HG02759 (cell line): ENCODE results near the gene MYL7.
A peak's percentile ranks its signal among the peaks of the same experiment; 100 is the strongest.

Source experiments
- ATAC-seq: cut with Tn5 transposase; IDR thresholded peaks from one replicate; pipeline ENCODE4 v1.9.1; 2021; ENCODE audit warnings: mild to moderate bottlenecking, moderate library complexity; ENCODE audit not compliant: unreplicated experiment

MYL7 gene

DNA sequence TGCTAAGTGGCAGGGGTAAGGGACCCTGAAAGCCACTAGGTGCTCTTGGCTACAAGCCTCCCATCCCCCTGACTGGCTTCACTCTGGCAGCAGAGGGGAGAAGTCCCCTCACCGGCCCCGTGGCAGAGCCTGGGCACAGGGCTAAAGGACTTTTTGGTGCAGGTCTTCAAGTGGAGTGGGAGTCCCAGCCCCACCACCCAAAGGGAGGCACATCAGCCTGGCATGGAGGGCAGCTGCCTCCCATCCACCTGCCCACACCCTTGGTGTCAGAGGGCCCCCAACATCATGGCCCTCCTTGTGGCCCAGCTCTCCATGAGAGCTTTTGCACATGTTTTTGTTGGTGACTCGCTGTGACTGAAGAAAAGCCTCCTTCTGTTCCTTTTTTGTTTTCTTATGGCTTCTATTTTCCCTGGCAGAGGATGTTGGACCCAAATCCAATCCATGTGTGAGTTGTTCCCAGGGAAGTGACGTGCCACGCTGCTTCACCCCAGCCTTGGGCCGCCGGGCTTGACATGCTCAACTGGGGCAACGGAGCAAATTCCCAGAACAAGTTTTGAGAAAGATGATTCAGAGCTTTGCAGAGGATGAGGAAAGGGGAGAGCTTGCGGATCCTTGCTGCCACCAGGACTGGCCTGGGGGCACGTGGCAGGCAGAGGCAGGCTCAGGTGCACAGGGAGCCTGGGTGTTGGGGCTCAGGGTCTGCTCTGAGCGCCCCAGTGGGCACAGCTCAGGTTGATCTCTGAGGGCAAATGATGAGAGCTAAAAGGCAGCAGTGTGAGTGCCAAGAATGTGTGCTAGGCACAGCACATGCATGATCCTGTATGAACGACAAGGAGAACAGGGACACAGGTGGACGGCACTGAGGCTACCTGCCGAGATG lies 38.9 kb downstream of the MYL7 start:
- no peak for ATAC-seq

DNA sequence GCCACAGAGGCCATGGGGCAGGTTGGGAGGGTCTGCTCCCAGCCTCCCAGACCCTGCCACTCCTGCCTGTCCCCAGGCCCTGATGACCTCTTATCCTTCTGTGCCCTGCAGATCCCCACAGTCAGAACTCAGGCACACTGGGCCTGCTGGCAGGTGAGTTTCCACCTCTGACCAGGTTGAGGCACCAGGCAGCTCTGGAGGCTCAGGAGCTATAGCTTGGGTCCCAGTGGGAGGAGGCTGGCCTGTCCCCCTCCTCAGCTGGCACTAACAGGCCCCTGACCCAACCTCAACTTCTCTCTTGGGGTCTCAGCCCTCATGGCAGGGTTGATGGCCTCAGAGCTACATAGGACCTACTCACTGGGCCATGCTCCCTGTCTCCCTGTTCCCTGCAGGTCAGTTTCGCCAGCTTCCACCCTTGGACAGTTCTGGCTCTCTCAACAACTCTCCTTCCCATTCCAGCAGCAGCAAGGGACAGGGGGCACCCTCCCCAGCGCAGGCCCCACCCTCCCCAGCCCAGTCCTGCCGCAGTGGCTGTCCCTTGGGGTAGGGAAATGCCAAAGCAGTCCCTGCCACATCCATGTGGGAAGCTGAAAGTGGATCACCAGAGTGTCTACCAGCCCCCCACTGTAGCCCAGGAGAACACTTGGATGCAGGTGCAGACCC lies 39.7 kb downstream of the MYL7 start:
- no peak for ATAC-seq

DNA sequence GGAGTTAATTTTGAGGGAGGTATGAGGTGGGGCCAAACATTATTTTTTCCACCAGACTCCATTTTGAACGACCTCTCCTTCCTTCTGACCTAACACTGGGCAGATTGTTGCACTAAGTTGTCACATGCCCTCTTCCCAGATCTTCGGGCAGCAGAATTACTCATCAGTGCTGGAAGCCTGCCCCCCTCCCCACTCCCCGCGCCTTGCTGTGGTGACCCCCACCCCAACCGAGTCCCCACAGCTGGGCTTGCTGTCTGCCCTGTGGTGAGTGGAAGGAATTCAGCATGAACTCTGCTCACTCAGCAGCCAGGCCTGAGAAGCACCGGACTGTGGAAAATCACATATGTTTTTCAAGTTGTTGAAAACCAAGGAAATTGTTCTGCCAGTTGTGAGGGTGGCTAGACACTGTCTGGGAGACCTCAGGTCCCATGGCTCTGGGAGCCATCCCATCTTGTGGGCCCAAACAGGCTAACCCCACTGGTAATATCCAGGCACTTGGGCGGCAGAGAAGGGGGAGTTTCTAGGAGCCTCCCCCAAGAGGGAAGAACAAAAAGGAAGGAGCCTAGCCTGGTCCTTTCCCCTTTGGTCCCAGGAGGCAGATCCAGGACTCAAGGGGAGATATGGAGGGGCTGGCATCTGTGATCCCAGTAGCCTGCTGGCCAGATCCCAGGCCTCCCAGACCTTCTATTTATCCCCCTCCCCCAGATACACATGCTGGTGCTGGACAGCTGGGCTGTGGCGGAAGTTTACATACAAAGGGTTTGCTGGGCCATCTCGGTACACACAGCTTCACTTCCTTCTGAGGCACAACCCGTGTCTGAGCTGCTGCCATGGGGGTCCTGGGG lies 40.5 kb downstream of the MYL7 start:
- no peak for ATAC-seq

DNA sequence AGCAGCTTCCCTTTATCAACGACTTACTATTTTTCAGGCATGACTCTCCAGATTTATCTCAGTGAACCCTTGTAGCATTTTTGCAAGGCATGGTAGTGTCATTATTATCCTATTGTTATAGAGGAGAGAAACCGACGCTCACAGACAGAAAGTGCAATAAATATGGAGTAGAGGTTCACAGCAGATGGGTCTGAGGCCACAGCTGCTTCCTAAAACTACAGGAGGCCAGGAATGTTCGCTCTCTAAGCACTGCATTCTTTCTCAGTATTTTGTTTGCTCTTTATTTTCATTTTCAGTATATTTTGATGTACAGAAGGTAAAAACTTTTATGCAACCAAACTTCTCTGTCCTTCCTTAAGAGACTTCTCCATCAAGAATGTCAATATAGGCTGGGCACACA lies 41.5 kb downstream of the MYL7 start:
- no peak for ATAC-seq

DNA sequence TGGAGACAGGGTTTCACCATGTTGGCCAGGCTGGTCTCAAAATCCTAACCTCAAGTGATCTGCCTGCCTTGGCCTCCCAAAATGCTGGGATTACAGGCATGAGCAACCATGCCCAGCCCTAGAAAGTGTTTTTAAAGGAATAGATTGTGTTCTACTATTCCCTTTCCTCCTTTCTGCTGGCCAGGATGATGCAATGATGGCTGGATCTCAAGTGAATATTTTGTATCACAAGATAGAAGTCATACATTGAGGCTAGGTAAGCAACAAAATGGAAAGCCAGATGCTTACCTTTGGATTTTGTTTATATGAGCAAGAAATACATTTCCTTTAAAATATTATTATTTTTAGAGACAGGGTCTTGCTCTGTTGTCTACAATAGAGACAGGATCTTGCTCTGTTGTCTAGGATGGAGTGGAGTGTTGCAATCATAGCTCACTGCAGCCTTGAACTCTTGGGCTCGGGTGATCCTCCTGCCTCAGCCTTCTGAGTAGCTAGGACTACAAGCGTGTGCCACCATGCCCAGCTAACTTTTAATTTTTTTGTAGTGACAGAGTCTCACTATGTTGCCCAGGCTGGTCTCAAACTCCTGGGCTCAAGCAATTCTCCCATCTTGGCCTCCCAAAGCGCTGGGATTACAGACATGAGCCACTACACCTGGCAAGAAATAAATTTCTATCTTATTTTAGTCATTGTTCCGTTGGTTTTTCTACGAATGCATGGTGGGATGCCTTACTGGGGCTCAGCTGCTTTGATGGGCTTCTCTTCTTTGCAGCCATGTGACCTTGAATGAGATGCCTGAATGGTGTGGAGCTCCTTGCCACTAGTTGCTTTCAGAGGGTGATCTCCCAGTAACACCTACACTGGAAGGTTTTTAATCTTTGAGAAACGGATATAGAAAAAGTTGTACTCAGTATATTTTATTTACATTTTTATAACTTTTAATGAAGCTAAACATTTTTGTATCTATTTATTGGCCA lies 42.8 kb downstream of the MYL7 start:
- no peak for ATAC-seq

DNA sequence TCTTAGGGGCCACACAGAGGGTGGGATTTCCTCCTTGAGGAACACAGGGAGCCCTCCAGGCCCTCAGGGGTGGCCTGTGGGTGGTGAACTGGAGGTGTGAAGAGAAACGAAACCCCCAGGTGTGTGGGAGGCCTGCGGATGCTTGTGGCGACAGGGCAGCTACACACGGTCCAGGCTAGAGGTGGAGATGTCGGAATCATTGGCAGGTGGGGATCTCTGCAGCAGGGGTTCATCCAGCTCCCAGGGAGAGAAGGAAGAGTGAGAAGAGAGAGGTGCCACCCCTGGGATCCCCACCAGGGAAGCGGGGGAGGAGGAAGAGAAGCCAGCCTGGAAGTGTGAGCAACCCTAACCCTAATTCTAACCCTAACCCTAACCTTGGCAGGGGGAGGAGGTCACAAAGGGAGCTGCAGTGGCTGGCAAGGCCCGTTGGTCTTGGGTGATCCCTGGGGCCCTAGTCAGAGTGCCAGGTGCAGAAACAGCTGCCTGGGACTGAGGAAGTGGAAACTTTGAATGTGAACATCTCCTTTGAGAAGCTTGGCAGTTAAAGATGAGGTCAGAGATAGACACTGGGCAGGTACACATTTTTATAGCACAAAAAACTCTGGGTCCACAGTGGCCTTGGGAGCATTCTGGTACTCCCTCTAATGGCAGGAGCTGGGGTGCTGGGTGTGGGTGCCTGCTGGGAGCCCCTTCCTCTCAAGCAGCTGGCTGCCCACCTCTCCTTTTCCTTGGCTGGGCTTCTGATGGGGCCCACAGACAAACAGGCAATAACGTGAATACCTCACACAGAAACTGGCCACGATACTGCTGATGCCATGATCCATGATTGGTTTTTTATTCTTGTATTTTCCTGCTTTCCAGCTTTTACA lies 43.8 kb downstream of the MYL7 start:
- ATAC-seq, result peak; percentile 81

DNA sequence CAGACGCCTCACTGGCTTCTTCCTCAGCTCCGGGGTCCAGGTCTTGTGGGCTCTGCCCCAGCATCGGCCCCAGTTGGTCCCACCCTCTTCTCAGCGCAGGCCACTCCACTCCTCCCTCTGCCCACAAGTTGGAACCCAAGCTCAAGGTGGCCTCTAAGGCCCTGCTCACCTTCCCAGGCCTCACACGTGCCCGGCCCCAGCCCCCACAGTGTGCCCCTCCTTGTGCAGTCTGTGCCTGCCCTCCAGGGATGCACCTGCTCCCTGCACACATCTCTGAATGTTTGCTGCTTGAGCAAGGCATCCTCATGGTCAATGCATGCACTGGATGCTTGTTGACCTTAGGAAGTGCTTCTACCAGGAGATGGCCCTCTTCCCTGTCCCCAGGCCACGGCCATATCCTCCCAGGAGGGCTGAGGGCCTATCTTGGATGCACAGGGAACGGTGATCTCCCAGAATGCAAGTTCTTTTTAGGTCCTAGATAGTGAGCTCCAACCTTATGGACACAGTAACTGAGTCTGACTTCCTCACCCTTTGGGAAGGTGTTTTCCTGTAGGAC lies 44.7 kb downstream of the MYL7 start:
- ATAC-seq, result no peak

DNA sequence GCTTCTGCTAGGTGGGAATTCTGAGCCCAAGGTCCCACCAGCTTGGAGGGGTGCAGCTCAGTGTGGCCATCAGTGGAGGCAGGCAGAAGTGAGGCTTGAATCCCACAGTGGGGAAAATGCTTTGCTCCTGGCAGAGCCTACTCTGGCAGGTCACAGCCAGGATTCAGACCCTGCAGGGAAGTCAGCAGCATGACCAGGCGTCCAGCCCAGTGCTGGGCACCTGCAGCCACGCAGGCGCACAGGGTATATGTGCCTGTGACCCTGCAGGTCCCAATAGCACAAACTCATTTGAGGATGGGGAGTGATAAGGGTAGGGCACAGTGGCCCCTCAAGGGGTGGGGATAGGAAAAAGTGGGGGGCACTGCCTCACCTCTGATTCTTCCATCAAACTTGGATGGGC lies 45.4 kb downstream of the MYL7 start:
- ATAC-seq, result no peak

DNA sequence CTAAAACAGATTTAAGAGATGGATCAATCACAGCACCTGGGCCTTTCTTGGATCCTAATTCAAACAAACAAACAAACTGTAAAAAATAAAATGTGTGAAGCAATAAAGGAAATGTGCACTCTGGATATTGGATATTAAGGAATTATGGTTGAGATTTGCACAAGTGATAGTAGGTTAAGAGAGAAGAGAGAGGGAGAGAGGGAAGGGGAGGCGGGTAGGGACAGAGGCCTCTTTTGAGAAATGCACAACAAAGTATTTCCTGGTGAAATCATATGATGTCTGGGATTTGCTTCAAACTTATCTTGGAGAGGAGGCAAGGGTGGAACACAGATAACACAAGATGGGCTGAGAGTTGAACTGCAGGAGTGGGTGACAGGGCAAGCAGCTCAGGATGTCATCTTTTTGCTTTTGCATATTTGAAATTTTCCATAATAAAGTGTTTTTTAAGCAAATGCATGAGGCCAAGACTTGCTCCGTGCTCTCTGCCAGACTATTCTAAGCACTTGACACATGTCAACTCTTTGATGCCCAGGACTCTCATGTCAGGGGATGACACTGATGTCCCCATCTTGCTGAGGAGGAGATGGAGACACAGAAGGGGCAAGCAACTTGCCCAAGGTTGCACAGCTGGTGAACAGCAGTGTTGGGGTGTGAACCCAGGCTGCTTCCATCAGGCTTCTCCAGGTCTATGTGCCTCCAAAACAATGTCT lies 46.1 kb downstream of the MYL7 start:
- no peak for ATAC-seq

DNA sequence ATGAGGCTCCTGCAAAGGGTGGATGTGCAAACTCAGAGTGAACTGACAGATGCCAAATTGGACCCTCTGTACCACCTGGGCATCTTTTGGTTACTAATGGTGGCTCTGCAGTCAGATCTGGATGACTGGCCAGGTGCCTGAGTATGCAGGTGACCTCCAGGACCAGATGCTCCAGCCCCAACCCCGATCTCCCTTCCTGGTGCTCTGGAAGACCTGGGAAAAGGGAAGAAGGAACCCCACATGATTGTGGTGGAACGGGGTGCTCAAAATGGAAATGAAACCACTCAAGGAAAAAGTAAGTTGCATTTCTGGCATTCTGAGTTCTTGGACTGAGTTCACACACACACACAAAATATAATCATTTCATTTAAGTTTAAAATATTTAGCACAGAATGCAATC lies 46.8 kb downstream of the MYL7 start:
- no peak for ATAC-seq

DNA sequence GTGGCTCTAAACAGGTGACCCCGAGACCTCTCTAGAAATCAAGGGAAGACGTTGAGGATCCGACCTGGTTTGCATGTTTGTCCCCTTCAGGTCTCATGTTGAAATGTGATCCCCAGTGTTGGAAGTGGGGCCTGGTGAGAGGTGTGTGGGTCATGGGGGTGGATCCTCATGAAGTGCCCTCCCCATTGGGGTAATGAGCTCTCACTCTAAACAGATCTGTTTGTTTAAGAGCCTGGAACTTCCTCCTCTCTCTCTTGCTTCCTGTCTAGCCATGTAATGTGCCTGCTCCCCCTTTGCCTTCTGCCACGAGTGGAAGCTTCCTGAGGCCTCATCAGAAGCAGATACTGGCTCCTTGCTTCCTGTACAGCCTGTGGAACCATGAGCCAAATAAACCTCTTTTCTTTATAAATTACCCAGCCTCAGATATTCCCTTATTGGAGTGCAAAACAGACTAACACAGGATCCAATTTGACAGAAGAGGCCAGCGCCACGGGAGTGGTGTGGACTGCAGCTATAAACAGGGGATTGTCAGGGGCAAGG lies 48.0 kb downstream of the MYL7 start:
- no peak for ATAC-seq
